Neuronal stem cell (in vitro differentiated cells): ENCODE results near the gene PDGFD.

Source experiments
- DNase-seq: peaks from one replicate; pipeline ENCODE4 v3.0.0-alpha.2; 2013; ENCODE audit warnings: low spot score
- H2AFZ ChIP-seq: one replicate; pipeline ENCODE4 v1.6.1; 2013; ENCODE audit warnings: mild to moderate bottlenecking, low read length, inconsistent platforms
- H2AK5ac ChIP-seq: 2 replicates; pipeline ENCODE4 v1.6.1; 2013; ENCODE audit warnings: low read depth, mild to moderate bottlenecking, inconsistent platforms, low read length, moderate library complexity, mixed read lengths
- H2BK120ac ChIP-seq: 2 replicates; pipeline ENCODE4 v1.6.1; 2013; ENCODE audit warnings: low read depth, mild to moderate bottlenecking, inconsistent platforms, low read length, moderate library complexity, mixed read lengths
- H2BK12ac ChIP-seq: one replicate; pipeline ENCODE4 v1.6.1; 2013; ENCODE audit warnings: low read length, inconsistent platforms
- H2BK15ac ChIP-seq: 2 replicates; pipeline ENCODE4 v1.6.1; 2013; ENCODE audit warnings: mild to moderate bottlenecking, low read length, inconsistent platforms, mixed read lengths
- H2BK5ac ChIP-seq: one replicate; pipeline ENCODE4 v1.6.1; 2013; ENCODE audit warnings: inconsistent platforms, mild to moderate bottlenecking, low read length, moderate library complexity
- H3K14ac ChIP-seq: one replicate; pipeline ENCODE4 v1.6.1; 2013; ENCODE audit warnings: low read length, inconsistent platforms
- H3K18ac ChIP-seq: 2 replicates; pipeline ENCODE4 v1.6.1; 2013; ENCODE audit warnings: low read length, inconsistent platforms
- H3K23ac ChIP-seq: 2 replicates; pipeline ENCODE4 v1.6.1; 2013; ENCODE audit warnings: low read depth, mild to moderate bottlenecking, mixed read lengths, low read length, inconsistent platforms; ENCODE audit not compliant: poor library complexity
- H3K27ac ChIP-seq: replicated peaks from 3 replicates; pipeline ENCODE4 v1.5.1; 2013; ENCODE audit warnings: low read length, inconsistent platforms
- H3K27me3 ChIP-seq, 3 experiments: 2 replicates each; pipeline ENCODE4 v1.6.1; 2013; ENCODE audit warnings: low read length in 3 of 3, mild to moderate bottlenecking in 2 of 3, inconsistent platforms in 1 of 3, low read depth in 1 of 3, mixed read lengths in 1 of 3, moderate library complexity in 1 of 3; ENCODE audit not compliant: control insufficient read depth in 3 of 3, insufficient read depth in 3 of 3
- H3K36me3 ChIP-seq, 2 donors: replicated peaks in 1 of 2; 2 replicates each; pipeline ENCODE4 v1.6.1; 2013; ENCODE audit warnings: low read length in 2 of 2; ENCODE audit not compliant: control insufficient read depth in 2 of 2, insufficient read depth in 2 of 2
- H3K4ac ChIP-seq: 2 replicates; pipeline ENCODE4 v1.6.1; 2013; ENCODE audit warnings: inconsistent platforms, mild to moderate bottlenecking, low read length, moderate library complexity
- H3K4me1 ChIP-seq, 2 donors: 1 replicate in 1 of 2; 2 replicates in 1 of 2; pipeline ENCODE4 v1.6.1; 2013; ENCODE audit warnings: low read length in 2 of 2, low read depth in 1 of 2; ENCODE audit not compliant: control insufficient read depth in 2 of 2, insufficient read depth in 1 of 2
- H3K4me2 ChIP-seq: one replicate; pipeline ENCODE4 v1.6.1; 2013; ENCODE audit warnings: mild to moderate bottlenecking, low read length, inconsistent platforms; ENCODE audit not compliant: insufficient read depth, poor library complexity, severe bottlenecking
- H3K4me3 ChIP-seq, 2 donors: 2 replicates each; pipeline ENCODE4 v1.5.1; 2013; ENCODE audit warnings: low read length in 2 of 2, mild to moderate bottlenecking in 2 of 2, inconsistent platforms in 1 of 2, moderate library complexity in 1 of 2
- H3K79me1 ChIP-seq: one replicate; pipeline ENCODE4 v1.6.1; 2013; ENCODE audit warnings: low read depth, mild to moderate bottlenecking, inconsistent platforms, low read length, moderate library complexity
- H3K9ac ChIP-seq: one replicate; pipeline ENCODE4 v1.6.1; 2013; ENCODE audit warnings: mild to moderate bottlenecking, low read depth, low read length, inconsistent platforms; ENCODE audit not compliant: poor library complexity
- H3K9me3 ChIP-seq, 2 donors: replicated peaks in 1 of 2; 2 replicates each; pipeline versions ENCODE3 to v1.6.1; 2013; ENCODE audit warnings: low read length in 2 of 2, mild to moderate bottlenecking in 2 of 2, inconsistent platforms in 1 of 2, low read depth in 1 of 2, mixed read lengths in 1 of 2, moderate library complexity in 1 of 2; ENCODE audit not compliant: control insufficient read depth in 2 of 2, insufficient read depth in 1 of 2
- H4K8ac ChIP-seq: one replicate; pipeline ENCODE4 v1.6.1; 2013; ENCODE audit warnings: low read depth, mild to moderate bottlenecking, inconsistent platforms, low read length, moderate library complexity
- H4K91ac ChIP-seq: one replicate; pipeline ENCODE4 v1.6.1; 2013; ENCODE audit warnings: low read length, low read depth, mild to moderate bottlenecking, inconsistent platforms; ENCODE audit not compliant: poor library complexity
- WGBS, 2 donors: extraction: QIAGEN DNeasy Blood & Tissue Kit; methylation state at CpG; one replicate each; pipeline ENCODE4 v1.1.7; 2013; ENCODE audit warnings: missing lambda C conversion rate in 2 of 2, mixed read lengths in 1 of 2; ENCODE audit not compliant: insufficient read length in 2 of 2, insufficient replicate concordance in 1 of 2; ENCODE audit errors: extremely low coverage in 2 of 2; 5-methylcytosine and 5-hydroxymethylcytosine counted together

Gene PDGFD

DNA sequence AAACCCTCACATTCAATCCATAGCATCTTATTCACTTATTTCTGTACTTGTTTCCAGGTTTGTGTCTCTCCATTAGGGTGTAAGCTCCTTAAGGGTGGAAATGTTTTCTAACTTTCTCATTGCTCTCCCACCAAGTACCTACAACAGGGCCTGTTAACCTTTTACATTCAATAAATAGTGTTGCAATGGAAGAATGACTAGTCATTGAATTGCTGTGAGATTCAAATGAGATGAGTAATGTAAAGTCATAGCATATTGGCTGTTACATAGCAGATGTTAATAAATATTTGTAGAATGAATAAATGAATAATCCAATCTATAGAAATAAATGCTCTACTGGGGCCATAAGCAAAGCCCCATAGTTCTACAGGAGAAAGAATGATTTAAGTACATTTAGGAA lies 202.9 kb downstream of the PDGFD start:
- Histone ChIP-seq H4K8ac (no peak overlapping the region), H3K4ac (no peak overlapping the region), H3K4me1 (peaks cover 0 to 3% of the 10 kb centered on the region in 2 donors), H4K91ac (no peak overlapping the region), H2AK5ac (no peak overlapping the region), H3K27ac (no peak overlapping the region), H3K79me1 (no peaks in the 10 kb centered on the region), H3K27me3 (no peaks in the 10 kb centered on the region), H3K18ac (no peak overlapping the region), H2BK12ac (no peak overlapping the region), H3K9ac (no peak overlapping the region), H2BK5ac (no peak overlapping the region), H3K23ac (no peak overlapping the region), H3K4me2 (no peak overlapping the region), H3K4me3 (no peak overlapping the region), H2AFZ (no peak overlapping the region), H2BK120ac (no peak overlapping the region), H3K9me3 (no peaks in the 10 kb centered on the region), H3K14ac (no peak overlapping the region), H3K36me3 (no peaks in the 10 kb centered on the region), H2BK15ac (no peak overlapping the region)
- no peak for DNase-seq

DNA sequence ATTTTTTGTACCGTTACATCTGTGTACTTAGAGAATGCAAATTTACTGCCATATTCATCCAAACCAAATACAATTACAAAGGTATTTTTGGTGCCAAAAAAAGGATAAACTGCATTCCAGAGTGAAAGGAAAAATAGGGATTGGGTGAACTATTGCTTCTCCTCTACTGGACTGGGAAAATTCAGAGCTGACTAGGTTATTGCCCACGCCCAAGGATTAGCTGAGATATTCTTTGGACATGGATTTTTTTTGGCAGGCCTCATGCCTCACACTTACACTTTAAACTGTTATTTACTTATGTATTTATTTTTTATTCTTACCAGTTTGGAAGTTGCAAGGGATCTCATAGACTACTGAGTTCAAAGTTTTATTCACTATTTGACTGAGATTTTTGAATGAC lies 203.8 kb downstream of the PDGFD start:
- Histone ChIP-seq H3K9ac (no peak overlapping the region), H3K4ac (no peak overlapping the region), H3K4me3 (no peak overlapping the region)

GRCh38 chr11:103959279-103959942 lies 204.5 kb downstream of the PDGFD start:
- H3K4me2 ChIP-seq, result no peak overlapping the region
- H2BK5ac ChIP-seq, result no peak overlapping the region
- no peak overlapping the region for H3K4ac ChIP-seq
- H2AFZ ChIP-seq, result no peak overlapping the region
- H3K27ac ChIP-seq, result no peak overlapping the region
- H3K27me3 ChIP-seq, result no peaks in the 10 kb centered on the region
- DNase-seq, result no peak
- H3K9me3 ChIP-seq, result no peaks in the 10 kb centered on the region
- no peak overlapping the region for H3K23ac ChIP-seq
- no peak overlapping the region for H3K9ac ChIP-seq
- H3K14ac ChIP-seq, result no peak overlapping the region
- H2BK120ac ChIP-seq, result no peak overlapping the region
- no peak overlapping the region for H2BK15ac ChIP-seq
- no CpG with 5 or more reads among the region's 3 CpGs for WGBS, 2 donors
- H4K8ac ChIP-seq, result no peak overlapping the region
- no peak overlapping the region for H2BK12ac ChIP-seq
- no peak overlapping the region for H4K91ac ChIP-seq
- no peaks in the 10 kb centered on the region for H3K36me3 ChIP-seq
- H3K18ac ChIP-seq, result no peak overlapping the region
- H3K4me1 ChIP-seq, result peaks cover 0 to 3% of the 10 kb centered on the region in 2 donors
- no peaks in the 10 kb centered on the region for H3K79me1 ChIP-seq
- no peak overlapping the region for H3K4me3 ChIP-seq
- H2AK5ac ChIP-seq, result no peak overlapping the region

More for the DNA sequence above, 203.8 kb downstream of the PDGFD start:
- no peaks in the 10 kb centered on the region for H3K27me3 ChIP-seq
- H4K91ac ChIP-seq, result no peak overlapping the region
- no peak for DNase-seq
- no peak overlapping the region for H2BK5ac ChIP-seq
- H3K18ac ChIP-seq, result no peak overlapping the region
- H2AK5ac ChIP-seq, result no peak overlapping the region
- H2AFZ ChIP-seq, result no peak overlapping the region
- no peak overlapping the region for H2BK12ac ChIP-seq
- H3K23ac ChIP-seq, result no peak overlapping the region
- no peaks in the 10 kb centered on the region for H3K9me3 ChIP-seq
- H3K4me1 ChIP-seq, result peaks cover 0 to 3% of the 10 kb centered on the region in 2 donors
- no peaks in the 10 kb centered on the region for H3K79me1 ChIP-seq
- no CpG with 5 or more reads among the region's 2 CpGs for WGBS, 2 donors
- no peak overlapping the region for H3K4me2 ChIP-seq
- no peak overlapping the region for H3K27ac ChIP-seq
- H3K14ac ChIP-seq, result no peak overlapping the region
- H4K8ac ChIP-seq, result no peak overlapping the region
- no peak overlapping the region for H2BK120ac ChIP-seq
- H3K36me3 ChIP-seq, result no peaks in the 10 kb centered on the region
- H2BK15ac ChIP-seq, result no peak overlapping the region

DNA sequence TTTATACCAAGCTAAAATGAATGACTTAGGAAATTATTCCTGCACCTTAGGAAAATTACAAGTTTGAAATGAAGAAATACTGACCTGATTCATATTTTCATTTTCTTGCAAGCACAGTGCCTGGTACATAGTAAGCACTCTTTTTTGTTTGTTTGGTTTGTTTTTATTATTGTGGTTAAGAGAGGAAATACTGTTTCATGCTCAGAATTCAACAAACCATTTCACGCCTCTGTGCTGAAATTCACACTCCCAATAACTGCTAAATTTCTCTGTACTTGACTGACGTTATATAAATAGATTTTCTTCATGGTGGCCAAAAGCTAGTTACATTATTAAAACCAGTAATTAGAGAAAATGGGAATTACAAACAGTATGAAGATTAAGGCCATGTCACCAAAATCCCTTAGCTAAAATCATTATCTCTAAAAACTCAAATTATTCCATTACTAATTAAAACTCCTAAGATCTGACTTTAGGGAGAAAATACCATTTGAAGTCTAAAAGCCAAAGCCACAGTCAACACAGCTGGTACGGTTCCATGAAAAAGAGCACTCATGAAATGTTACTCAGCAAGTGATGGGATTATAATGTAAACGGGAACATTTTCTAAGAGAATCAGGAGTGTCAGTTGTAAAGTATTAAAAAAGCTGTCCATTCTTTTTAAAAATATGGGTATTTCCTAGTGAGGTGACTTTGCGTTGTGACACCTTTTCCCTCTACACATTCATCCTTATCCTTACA lies 205.3 kb downstream of the PDGFD start:
- DNase-seq, result no peak
- Histone ChIP-seq H3K9me3 (no peaks in the 10 kb centered on the region), H3K23ac (no peak overlapping the region), H3K27ac (no peak overlapping the region), H3K18ac (no peak overlapping the region), H3K4me3 (no peak overlapping the region), H3K4ac (no peak overlapping the region), H4K91ac (no peak overlapping the region), H4K8ac (no peak overlapping the region), H3K36me3 (no peaks in the 10 kb centered on the region), H3K4me2 (no peak overlapping the region), H3K27me3 (no peaks in the 10 kb centered on the region), H2BK15ac (no peak overlapping the region), H2AFZ (no peak overlapping the region), H2BK5ac (no peak overlapping the region), H3K9ac (no peak overlapping the region), H3K14ac (no peak overlapping the region), H2BK120ac (no peak overlapping the region), H2BK12ac (no peak overlapping the region), H2AK5ac (no peak overlapping the region), H3K79me1 (no peaks in the 10 kb centered on the region), H3K4me1 (peaks cover 0 to 3% of the 10 kb centered on the region in 2 donors)
- WGBS, 2 donors, result no CpG with 5 or more reads among the region's 5 CpGs
